ENCODE results near the gene NR5A1.

- no peak for TF ChIP-seq POLR2AphosphoS5 (IDR thresholded peaks at IDR 0.05; ENCODE audit: low read depth, low read length)
- no peak for TF ChIP-seq CTCF (IDR thresholded peaks at IDR 0.05 in 2 of 3, conservative IDR thresholded peaks at IDR 0.05 in 1 of 3; ENCODE audit: borderline replicate concordance in 1 of 3, insufficient read depth in 1 of 3, low read depth in 2 of 3, low read length in 2 of 3)
- TF ChIP-seq YY1 (IDR thresholded peaks at IDR 0.05; ENCODE audit: extremely low read depth, insufficient replicate concordance, low read depth, low read length) = no peak
- no peak for TF ChIP-seq EZH2 (IDR thresholded peaks at IDR 0.05)
Observed at GRCh38 chr9:124526174-124526573, 19.0 kb upstream of the NR5A1 start.

Measured in HCT116 (cell line).